ENCODE measurements around the gene TENM4.
A peak's percentile ranks its signal among the peaks of the same experiment; 100 is the strongest.
"Not testable (repeated sequence)": the region's sequence is repeated elsewhere in the genome, so short reads cannot be mapped to it uniquely, and the experiment has no call there.

TENM4 gene

DNA sequence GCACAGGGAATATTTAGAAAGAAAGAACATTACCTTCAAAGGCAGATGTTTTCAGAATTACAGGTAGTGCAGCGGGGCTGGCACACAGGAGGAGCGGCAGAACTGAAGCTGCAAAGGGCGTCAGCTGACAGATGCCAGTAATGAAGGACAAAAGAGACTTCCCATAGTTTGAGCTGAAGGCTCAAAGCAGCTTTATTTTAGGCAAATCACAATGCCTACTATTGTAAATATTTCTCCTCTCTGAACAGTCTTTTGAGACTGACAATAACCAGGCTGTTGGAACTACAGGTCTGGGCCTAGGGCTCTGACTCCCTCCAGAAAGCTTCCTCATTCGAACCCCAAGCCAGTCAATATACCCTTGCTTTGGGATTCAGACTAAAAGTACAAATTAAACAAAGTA is 609.3 kb downstream of the TENM4 start:
- TF ChIP-seq CTCF (IDR thresholded peaks at IDR 0.05) = no peak
- DNase-seq (ENCODE audit: low spot score) = no peak
- H3K4me3 ChIP-seq = no peak overlapping the region
- H3K27ac ChIP-seq = no peak overlapping the region

- H3K4me3 ChIP-seq = no peak overlapping the region
- TF ChIP-seq CTCF (IDR thresholded peaks at IDR 0.05) = no peak
- DNase-seq (ENCODE audit: low spot score) = no peak
- H3K27ac ChIP-seq = peak overlapping the region in 1 of 2 donors; percentile 53
Measured at GRCh38 chr11:78830277-78830819, 610.5 kb downstream of the TENM4 start.

DNA sequence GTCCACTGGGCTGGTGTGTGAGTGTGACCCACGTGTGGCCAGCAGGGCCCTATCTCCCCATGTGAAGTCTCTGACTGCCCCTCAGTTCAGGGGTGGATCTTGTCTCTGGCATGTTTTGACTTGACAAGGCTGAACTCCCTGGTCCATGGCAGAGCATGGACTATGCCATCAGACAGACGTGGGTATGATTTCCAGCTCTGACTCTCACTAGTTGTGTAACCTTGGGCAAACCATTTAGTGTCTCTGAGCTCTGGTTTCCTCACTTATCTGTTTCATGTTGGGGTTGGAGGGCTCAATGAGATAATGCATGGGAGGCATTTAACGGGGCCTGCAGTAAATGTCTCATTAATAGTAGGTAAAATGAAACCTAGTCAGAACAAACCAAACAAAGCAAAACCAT is 611.7 kb downstream of the TENM4 start:
- no peak for TF ChIP-seq CTCF (IDR thresholded peaks at IDR 0.05)
- DNase-seq (ENCODE audit: low spot score) = no peak
- H3K27ac ChIP-seq = peak overlapping the region in 1 of 2 donors; percentile 53
- no peak overlapping the region for H3K4me3 ChIP-seq

GRCh38 chr11:78828676-78829075 is 612.2 kb downstream of the TENM4 start:
- TF ChIP-seq CTCF (IDR thresholded peaks at IDR 0.05) = no peak
- Histone ChIP-seq H3K27ac (peak overlapping the region in 1 of 2 donors; percentile 53), H3K4me3 (no peak overlapping the region)
- DNase-seq (ENCODE audit: low spot score) = no peak

DNA sequence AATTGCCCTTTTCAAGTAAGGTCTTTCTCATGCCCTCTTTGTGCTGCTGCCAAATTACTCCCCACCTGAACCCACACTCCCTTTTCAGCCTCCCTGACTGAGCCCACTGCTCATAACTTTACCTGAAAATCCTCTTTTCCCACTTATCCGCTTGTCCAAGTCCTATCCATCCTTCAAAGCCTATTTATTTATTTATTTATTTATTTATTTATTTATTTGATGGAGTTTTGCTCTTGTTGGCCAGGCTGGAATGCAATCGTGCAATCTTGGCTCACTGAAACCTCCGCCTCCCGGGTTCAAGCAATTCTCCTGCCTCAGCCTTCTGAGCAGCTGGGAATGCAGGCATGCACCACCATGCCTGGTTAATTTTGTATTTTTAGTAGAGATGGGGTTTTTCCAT is 613.5 kb downstream of the TENM4 start:
- not testable (repeated sequence) for DNase-seq (ENCODE audit: low spot score); H3K27ac ChIP-seq; H3K4me3 ChIP-seq

DNA sequence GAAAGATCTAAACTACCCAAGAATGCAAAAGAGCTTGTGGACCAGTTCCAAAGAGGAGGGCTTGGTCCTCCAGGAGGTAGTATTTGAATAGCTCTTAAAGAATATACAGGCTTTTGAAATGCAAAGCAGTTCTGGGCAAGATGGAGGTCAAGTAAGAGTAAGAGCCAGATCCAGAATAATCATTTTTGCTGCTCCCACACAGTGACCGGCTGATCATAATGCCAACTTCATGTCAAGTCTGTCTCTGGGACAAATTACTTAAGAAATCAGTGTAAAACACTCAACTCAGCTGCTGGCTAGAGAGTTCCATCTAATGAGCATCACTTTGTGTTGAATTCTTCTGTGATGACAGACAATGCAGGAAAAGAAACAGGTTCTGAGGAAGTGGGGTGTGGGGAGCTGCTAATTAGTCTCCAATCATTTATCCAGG is 615.2 kb downstream of the TENM4 start:
- TF ChIP-seq CTCF (IDR thresholded peaks at IDR 0.05) = no peak
- no peak overlapping the region for H3K27ac ChIP-seq
- no peak for DNase-seq (ENCODE audit: low spot score)

GRCh38 chr11:78823588-78823987 is 617.2 kb downstream of the TENM4 start:
- TF ChIP-seq CTCF (IDR thresholded peaks at IDR 0.05) = no peak
- Histone ChIP-seq H3K27ac (no peak overlapping the region), H3K4me3 (no peak overlapping the region)
- no peak for DNase-seq (ENCODE audit: low spot score)

More for the DNA sequence above, 615.2 kb downstream of the TENM4 start:
- no peak overlapping the region for H3K4me3 ChIP-seq
